A549 treated with GW870086 at 1 μM for 4 hours (cell line): ENCODE measurements around the gene ATAD2B. TPM values are rescaled to one million over a fixed set of nuclear protein-coding genes. Genes with fewer than 3 reads are reported as not detected.

Source experiments
- total RNA-seq: library from RNA; stranded (reverse); fragments of 200-300 nt; extraction: Qiagen RNA extraction; gene quantifications from 5 replicates; pipeline ENCODE4 v1.2.3, GENCODE V29; 2022; ENCODE audit warnings: low read depth

The ATAD2B gene
- 5.3 to 8.2 TPM (median 7.0 TPM) in 5 replicates for total RNA-seq

GRCh38 chr2:23926750-23927571 is at the start of gene ATAD2B:
Gene ATAD2B, minus strand, starts transcription at chr2:23927123. Its CDS starts 353 bp downstream, at chr2:23926770.

GRCh38 chr2:23939987-23940717 is 13.2 kb upstream of the ATAD2B start, which contains the start of gene UBXN2A:
Gene UBXN2A, plus strand, starts transcription at chr2:23940463. Its CDS starts 17,852 bp downstream, at chr2:23958315.

Other genes with a start within 250 kb of the ATAD2B start
- gene UBXN2A, start 13.3 kb upstream of the ATAD2B start, total RNA-seq = 18.6 to 24.5 TPM (median 23.6 TPM) in 5 replicates
- gene MFSD2B, start 83.0 kb upstream of the ATAD2B start, total RNA-seq = 0.29 to 0.42 TPM (median 0.34 TPM) in 5 replicates
- gene WDCP, start 120.3 kb upstream of the ATAD2B start, total RNA-seq = 11.3 to 17.0 TPM (median 14.0 TPM) in 5 replicates
- 10.1 to 13.2 TPM (median 11.8 TPM) in 5 replicates for gene FKBP1B, start 122.6 kb upstream of the ATAD2B start, total RNA-seq
- gene SF3B6, start 149.2 kb upstream of the ATAD2B start, total RNA-seq = 167 to 220 TPM (median 177 TPM) in 5 replicates
- 257 to 283 TPM (median 269 TPM) in 5 replicates for gene TP53I3, start 157.7 kb upstream of the ATAD2B start, total RNA-seq
- gene PFN4, start 196.2 kb upstream of the ATAD2B start, total RNA-seq = 0.82 to 1.6 TPM (median 1.4 TPM) in 5 replicates
- gene FAM228B, start 196.3 kb upstream of the ATAD2B start, total RNA-seq = 1.8 to 2.9 TPM (median 2.4 TPM) in 5 replicates
- gene FAM228A, start 247.9 kb upstream of the ATAD2B start, total RNA-seq = not detected in 5 replicates